Thoracic aorta (tissue), 2 donors: Measurements from ENCODE around the gene IFNGR2. TPM values are rescaled to one million over a fixed set of nuclear protein-coding genes. Genes with fewer than 3 reads are reported as not detected.
"Not testable (repeated sequence)": the region's sequence is repeated elsewhere in the genome, so short reads cannot be mapped to it uniquely, and the experiment has no call there.

Source experiments
- ATAC-seq: fragments of 150-250 bp; one replicate; pipeline ENCODE4 v1.8.0; 2017; ENCODE audit warnings: low read depth; ENCODE audit not compliant: insufficient number of reproducible peaks, low FRiP score
- DNase-seq: peaks from one replicate; pipeline ENCODE4 v3.0.0-alpha.2; 2020; ENCODE audit warnings: low spot score
- H3K27ac ChIP-seq, 2 donors: fragments of 200-600 bp; sonication (generic); 1 replicate in 1 of 2; 2 replicates in 1 of 2; pipeline ENCODE4 v1.5.1; 2016; ENCODE audit warnings: mild to moderate bottlenecking in 2 of 2, moderate library complexity in 2 of 2
- H3K27me3 ChIP-seq: fragments of 200-600 bp; sonication (generic); replicated peaks from 2 replicates; pipeline ENCODE4 v1.6.0; 2016; ENCODE audit warnings: mild to moderate bottlenecking; ENCODE audit not compliant: insufficient read depth
- H3K36me3 ChIP-seq: fragments of 200-600 bp; sonication (generic); one replicate; pipeline ENCODE4 v1.5.1; 2016
- H3K4me1 ChIP-seq, 2 donors: fragments of 200-600 bp; sonication (generic); 1 replicate in 1 of 2; 2 replicates in 1 of 2; pipeline versions ENCODE4 v1.5.1 to v1.6.0; 2016; ENCODE audit warnings: low read depth in 2 of 2, mild to moderate bottlenecking in 1 of 2; ENCODE audit not compliant: control insufficient read depth in 1 of 2
- H3K4me3 ChIP-seq: fragments of 200-600 bp; sonication (generic); 2 replicates; pipeline ENCODE4 v1.5.1; 2016; ENCODE audit warnings: mild to moderate bottlenecking
- H3K9me3 ChIP-seq: fragments of 200-600 bp; sonication (generic); 2 replicates; pipeline ENCODE4 v1.5.1; 2016
- CTCF ChIP-seq: fragments of 200-600 bp; sonication (generic); IDR thresholded peaks from one replicate; pipeline ENCODE4 v1.5.1; 2019; ENCODE audit warnings: antibody characterized with exemption
- total RNA-seq, 2 donors: library from RNA; depleted of rRNA; stranded (reverse); fragments of >200 nt; gene quantifications; one replicate each; pipeline versions ENCODE4 v1.1.0 to v1.2.3, GENCODE V29; 2016

The IFNGR2 gene
- total RNA-seq, 2 donors from 2014 or later = 67.3 to 72.2 TPM

GRCh38 chr21:33437140-33437539 is 33.9 kb downstream of the IFNGR2 start:
- Histone ChIP-seq H3K4me1 (peaks cover 17 to 28% of the 10 kb centered on the region in 2 donors), H3K27ac (peak overlapping the region in 1 of 2 donors; percentile 53), H3K36me3 (peaks cover 26% of the 10 kb centered on the region), H3K4me3 (no peak overlapping the region), H3K9me3 (no peaks in the 10 kb centered on the region), H3K27me3 (no peaks in the 10 kb centered on the region)
- no peak for ATAC-seq
- no peak for DNase-seq
- TF ChIP-seq CTCF = no peak

- TF ChIP-seq CTCF = no peak
- ATAC-seq (peak; percentile 53), DNase-seq (no peak)
- Histone ChIP-seq H3K27ac (no peak overlapping the region), H3K36me3 (peaks cover 11% of the 10 kb centered on the region), H3K4me3 (no peak overlapping the region), H3K4me1 (peaks cover 0 to 4% of the 10 kb centered on the region in 2 donors), H3K27me3 (no peaks in the 10 kb centered on the region), H3K9me3 (no peaks in the 10 kb centered on the region)
Measured at GRCh38 chr21:33441489-33442477, 38.6 kb downstream of the IFNGR2 start.

GRCh38 chr21:33443194-33443593 is 40.0 kb downstream of the IFNGR2 start:
- Histone ChIP-seq H3K36me3 (no peaks in the 10 kb centered on the region), H3K4me1 (peaks cover 0 to 4% of the 10 kb centered on the region in 2 donors), H3K4me3 (no peak overlapping the region), H3K9me3 (no peaks in the 10 kb centered on the region), H3K27ac (no peak overlapping the region), H3K27me3 (no peaks in the 10 kb centered on the region)
- DNase-seq (no peak), ATAC-seq (no peak)
- TF ChIP-seq CTCF = no peak

- Histone ChIP-seq H3K27me3 (no peaks in the 10 kb centered on the region), H3K4me3 (no peak overlapping the region), H3K27ac (no peak overlapping the region), H3K9me3 (no peaks in the 10 kb centered on the region), H3K4me1 (peaks cover 0 to 4% of the 10 kb centered on the region in 2 donors), H3K36me3 (peaks cover 3% of the 10 kb centered on the region)
- ATAC-seq = no peak
- no peak for DNase-seq
- no peak for TF ChIP-seq CTCF
Measured at GRCh38 chr21:33444499-33444898, 41.3 kb downstream of the IFNGR2 start.

GRCh38 chr21:33446620-33447019 is 43.4 kb downstream of the IFNGR2 start:
- not testable (repeated sequence) for ATAC-seq, DNase-seq, H3K36me3 ChIP-seq, H3K27me3 ChIP-seq, H3K4me3 ChIP-seq, H3K4me1 ChIP-seq, H3K27ac ChIP-seq, H3K9me3 ChIP-seq
